H1 (cell line): ENCODE measurements around the gene SBNO2. TPM values are rescaled to one million over a fixed set of nuclear protein-coding genes. Genes with fewer than 3 reads are reported as not detected.

Source experiments
- BACH1 ChIP-seq: IDR thresholded peaks from 2 replicates; pipeline ENCODE4 v1.6.1; 2012; ENCODE audit warnings: low read length, improper control_type of control experiment
- JUND ChIP-seq: IDR thresholded peaks from 2 replicates; pipeline ENCODE4 v1.6.1; 2011; ENCODE audit warnings: mild to moderate bottlenecking, improper control_type of control experiment, low read length
- SP2 ChIP-seq: IDR thresholded peaks from 2 replicates; pipeline ENCODE4 v1.6.1; 2012; ENCODE audit warnings: mild to moderate bottlenecking, low read length, inconsistent platforms
- ZNF274 ChIP-seq: IDR thresholded peaks from 2 replicates; pipeline ENCODE4 v1.7.0; 2012; ENCODE audit warnings: low read length, borderline replicate concordance; ENCODE audit errors: extremely low read depth
- polyA plus RNA-seq, 7 experiments: library from polyadenylated mRNA; depleted of rRNA in 3 of 7; stranded (reverse) in 5 of 7; unstranded in 2 of 7; fragments of >200 nt in 5 of 7; fragments of 200-250 nt in 2 of 7; gene quantifications; 1 replicate in 5 of 7; 2 replicates in 1 of 7; 4 replicates in 1 of 7; pipeline versions ENCODE4 v1.2.1 to v1.2.3, GENCODE V29; 2011 to 2013; ENCODE audit warnings: missing spikeins in 2 of 7, mixed read lengths in 2 of 7
- total RNA-seq: library from RNA; stranded (reverse); fragmentation: NEBNext Ultra II Directional; extraction: Animal tissue kit (Norgen Biotek cat#: 25700); gene quantifications from 2 replicates; pipeline ENCODE4 v1.2.1, GENCODE V29; 2021
- TF ChIP-seq, protein P1 (sequence below): fragments of 300-600 bp; sonication (generic); IDR thresholded peaks from 2 replicates; pipeline ENCODE4 v1.7.1; 2012; ENCODE audit warnings: low read length, moderate library complexity, mild to moderate bottlenecking, inconsistent platforms; ENCODE audit not compliant: insufficient replicate concordance

The SBNO2 gene
- total and polyA plus RNA-seq, 2 of the 8 experiments (the other 6 are each of a cell fraction or from before 2014, with no cell fraction given): 12.2 to 31.4 TPM

DNA sequence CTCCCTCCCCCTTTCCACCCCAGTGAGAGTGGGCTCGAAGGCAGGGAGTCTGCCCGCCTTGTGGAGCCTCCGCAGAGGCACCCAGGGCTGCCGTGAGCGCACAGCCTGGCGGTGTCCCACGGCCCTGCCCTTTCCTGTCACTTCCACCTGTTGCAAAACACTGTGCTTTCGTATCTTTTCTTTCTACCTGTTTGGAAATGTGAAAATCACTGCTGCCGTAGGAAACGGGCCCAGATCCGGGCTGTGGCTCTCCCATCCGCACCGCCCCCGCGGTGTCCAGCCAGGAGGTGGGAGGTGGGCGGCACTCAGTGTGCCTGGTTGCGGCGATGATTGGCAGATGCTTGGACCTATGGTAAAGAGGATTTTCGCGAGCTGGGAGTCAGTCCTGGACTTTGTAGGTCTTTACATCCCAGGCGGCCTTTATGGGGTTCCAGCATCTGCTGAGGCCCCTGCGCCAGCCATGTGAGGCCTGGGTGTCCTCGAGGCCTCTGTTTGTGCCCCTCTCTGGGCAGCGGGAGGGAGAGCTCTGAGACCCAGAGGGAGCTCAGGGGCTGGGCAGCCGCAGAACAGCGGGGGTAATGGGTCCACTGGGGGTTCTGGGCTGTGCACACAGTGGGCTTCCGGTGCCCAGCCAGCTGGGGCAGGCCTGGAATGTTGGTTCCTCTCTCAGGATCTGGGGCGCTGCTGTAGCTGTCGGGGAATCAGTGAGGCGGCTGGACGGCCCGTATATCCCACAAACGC lies 37.6 kb upstream of the SBNO2 start (continued):
- TF ChIP-seq, protein P1, sequence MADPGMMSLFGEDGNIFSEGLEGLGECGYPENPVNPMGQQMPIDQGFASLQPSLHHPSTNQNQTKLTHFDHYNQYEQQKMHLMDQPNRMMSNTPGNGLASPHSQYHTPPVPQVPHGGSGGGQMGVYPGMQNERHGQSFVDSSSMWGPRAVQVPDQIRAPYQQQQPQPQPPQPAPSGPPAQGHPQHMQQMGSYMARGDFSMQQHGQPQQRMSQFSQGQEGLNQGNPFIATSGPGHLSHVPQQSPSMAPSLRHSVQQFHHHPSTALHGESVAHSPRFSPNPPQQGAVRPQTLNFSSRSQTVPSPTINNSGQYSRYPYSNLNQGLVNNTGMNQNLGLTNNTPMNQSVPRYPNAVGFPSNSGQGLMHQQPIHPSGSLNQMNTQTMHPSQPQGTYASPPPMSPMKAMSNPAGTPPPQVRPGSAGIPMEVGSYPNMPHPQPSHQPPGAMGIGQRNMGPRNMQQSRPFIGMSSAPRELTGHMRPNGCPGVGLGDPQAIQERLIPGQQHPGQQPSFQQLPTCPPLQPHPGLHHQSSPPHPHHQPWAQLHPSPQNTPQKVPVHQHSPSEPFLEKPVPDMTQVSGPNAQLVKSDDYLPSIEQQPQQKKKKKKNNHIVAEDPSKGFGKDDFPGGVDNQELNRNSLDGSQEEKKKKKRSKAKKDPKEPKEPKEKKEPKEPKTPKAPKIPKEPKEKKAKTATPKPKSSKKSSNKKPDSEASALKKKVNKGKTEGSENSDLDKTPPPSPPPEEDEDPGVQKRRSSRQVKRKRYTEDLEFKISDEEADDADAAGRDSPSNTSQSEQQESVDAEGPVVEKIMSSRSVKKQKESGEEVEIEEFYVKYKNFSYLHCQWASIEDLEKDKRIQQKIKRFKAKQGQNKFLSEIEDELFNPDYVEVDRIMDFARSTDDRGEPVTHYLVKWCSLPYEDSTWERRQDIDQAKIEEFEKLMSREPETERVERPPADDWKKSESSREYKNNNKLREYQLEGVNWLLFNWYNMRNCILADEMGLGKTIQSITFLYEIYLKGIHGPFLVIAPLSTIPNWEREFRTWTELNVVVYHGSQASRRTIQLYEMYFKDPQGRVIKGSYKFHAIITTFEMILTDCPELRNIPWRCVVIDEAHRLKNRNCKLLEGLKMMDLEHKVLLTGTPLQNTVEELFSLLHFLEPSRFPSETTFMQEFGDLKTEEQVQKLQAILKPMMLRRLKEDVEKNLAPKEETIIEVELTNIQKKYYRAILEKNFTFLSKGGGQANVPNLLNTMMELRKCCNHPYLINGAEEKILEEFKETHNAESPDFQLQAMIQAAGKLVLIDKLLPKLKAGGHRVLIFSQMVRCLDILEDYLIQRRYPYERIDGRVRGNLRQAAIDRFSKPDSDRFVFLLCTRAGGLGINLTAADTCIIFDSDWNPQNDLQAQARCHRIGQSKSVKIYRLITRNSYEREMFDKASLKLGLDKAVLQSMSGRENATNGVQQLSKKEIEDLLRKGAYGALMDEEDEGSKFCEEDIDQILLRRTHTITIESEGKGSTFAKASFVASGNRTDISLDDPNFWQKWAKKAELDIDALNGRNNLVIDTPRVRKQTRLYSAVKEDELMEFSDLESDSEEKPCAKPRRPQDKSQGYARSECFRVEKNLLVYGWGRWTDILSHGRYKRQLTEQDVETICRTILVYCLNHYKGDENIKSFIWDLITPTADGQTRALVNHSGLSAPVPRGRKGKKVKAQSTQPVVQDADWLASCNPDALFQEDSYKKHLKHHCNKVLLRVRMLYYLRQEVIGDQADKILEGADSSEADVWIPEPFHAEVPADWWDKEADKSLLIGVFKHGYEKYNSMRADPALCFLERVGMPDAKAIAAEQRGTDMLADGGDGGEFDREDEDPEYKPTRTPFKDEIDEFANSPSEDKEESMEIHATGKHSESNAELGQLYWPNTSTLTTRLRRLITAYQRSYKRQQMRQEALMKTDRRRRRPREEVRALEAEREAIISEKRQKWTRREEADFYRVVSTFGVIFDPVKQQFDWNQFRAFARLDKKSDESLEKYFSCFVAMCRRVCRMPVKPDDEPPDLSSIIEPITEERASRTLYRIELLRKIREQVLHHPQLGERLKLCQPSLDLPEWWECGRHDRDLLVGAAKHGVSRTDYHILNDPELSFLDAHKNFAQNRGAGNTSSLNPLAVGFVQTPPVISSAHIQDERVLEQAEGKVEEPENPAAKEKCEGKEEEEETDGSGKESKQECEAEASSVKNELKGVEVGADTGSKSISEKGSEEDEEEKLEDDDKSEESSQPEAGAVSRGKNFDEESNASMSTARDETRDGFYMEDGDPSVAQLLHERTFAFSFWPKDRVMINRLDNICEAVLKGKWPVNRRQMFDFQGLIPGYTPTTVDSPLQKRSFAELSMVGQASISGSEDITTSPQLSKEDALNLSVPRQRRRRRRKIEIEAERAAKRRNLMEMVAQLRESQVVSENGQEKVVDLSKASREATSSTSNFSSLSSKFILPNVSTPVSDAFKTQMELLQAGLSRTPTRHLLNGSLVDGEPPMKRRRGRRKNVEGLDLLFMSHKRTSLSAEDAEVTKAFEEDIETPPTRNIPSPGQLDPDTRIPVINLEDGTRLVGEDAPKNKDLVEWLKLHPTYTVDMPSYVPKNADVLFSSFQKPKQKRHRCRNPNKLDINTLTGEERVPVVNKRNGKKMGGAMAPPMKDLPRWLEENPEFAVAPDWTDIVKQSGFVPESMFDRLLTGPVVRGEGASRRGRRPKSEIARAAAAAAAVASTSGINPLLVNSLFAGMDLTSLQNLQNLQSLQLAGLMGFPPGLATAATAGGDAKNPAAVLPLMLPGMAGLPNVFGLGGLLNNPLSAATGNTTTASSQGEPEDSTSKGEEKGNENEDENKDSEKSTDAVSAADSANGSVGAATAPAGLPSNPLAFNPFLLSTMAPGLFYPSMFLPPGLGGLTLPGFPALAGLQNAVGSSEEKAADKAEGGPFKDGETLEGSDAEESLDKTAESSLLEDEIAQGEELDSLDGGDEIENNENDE: no peak
- TF ChIP-seq ZNF274 (no peak), BACH1 (no peak), SP2 (peak; percentile 17; the same call in 1 of the 2 replicates), JUND (no peak)
